ENCODE results near the gene AGTR1.
"Not testable (repeated sequence)": the region's sequence is repeated elsewhere in the genome, so short reads cannot be mapped to it uniquely, and the experiment has no call there.

The AGTR1 gene

DNA sequence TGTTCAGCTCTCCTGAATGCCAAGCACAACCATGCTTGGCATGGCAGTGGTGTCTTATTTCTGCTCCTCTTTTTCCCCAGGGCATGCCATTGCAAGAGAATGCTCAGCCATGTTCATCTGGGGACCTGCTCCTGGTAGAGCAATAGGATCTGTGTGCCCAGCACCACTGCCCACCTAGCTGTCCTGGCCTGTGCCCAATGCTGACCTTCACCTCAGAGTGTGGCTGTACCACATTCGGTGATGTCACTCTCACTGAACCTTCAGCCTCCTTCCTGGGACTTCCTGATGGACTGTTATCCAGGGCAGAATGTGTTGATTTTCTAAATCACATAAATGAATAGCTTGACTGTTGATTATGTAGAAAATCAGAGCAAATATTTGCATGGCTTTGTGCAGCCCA is 42.0 kb downstream of the AGTR1 start:
- Mint-ChIP-seq H3K27me3 (peaks cover 3% of the 10 kb centered on the region), H3K36me3 (no peaks in the 10 kb centered on the region), H3K27ac (no peak overlapping the region), H3K4me3 (no peak overlapping the region), H3K4me1 (no peaks in the 10 kb centered on the region), H3K9me3 (no peaks in the 10 kb centered on the region)

DNA sequence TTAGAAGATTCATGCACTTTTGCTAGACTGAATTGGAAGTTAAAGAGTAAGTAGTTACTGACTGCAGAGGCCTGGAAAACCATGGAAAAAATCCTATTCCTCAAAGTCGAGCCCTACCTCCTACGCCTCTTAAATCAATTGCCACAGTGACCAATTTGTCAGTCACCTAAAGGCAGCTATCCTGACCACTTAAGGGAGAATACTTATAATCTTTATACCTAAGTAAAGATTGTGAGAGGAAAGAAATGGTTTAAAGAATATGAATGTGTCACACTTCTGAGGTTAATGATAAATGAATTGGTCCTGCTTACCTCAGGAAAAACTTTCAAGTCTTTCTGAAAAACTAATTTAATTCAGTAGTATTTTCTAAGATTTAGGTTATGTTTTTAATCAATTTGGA is 42.6 kb downstream of the AGTR1 start:
- Mint-ChIP-seq H3K9me3 (no peaks in the 10 kb centered on the region), H3K4me3 (no peak overlapping the region), H3K36me3 (no peaks in the 10 kb centered on the region), H3K27me3 (peaks cover 3% of the 10 kb centered on the region), H3K27ac (no peak overlapping the region), H3K4me1 (no peaks in the 10 kb centered on the region)

DNA sequence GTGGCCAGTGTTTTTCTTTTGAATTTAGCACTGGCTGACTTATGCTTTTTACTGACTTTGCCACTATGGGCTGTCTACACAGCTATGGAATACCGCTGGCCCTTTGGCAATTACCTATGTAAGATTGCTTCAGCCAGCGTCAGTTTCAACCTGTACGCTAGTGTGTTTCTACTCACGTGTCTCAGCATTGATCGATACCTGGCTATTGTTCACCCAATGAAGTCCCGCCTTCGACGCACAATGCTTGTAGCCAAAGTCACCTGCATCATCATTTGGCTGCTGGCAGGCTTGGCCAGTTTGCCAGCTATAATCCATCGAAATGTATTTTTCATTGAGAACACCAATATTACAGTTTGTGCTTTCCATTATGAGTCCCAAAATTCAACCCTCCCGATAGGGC is 43.5 kb downstream of the AGTR1 start:
- Mint-ChIP-seq H3K36me3 (no peaks in the 10 kb centered on the region), H3K4me3 (no peak overlapping the region), H3K27ac (no peak overlapping the region), H3K4me1 (no peaks in the 10 kb centered on the region), H3K27me3 (no peaks in the 10 kb centered on the region), H3K9me3 (no peaks in the 10 kb centered on the region)

DNA sequence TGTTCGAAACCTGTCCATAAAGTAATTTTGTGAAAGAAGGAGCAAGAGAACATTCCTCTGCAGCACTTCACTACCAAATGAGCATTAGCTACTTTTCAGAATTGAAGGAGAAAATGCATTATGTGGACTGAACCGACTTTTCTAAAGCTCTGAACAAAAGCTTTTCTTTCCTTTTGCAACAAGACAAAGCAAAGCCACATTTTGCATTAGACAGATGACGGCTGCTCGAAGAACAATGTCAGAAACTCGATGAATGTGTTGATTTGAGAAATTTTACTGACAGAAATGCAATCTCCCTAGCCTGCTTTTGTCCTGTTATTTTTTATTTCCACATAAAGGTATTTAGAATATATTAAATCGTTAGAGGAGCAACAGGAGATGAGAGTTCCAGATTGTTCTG is 44.4 kb downstream of the AGTR1 start:
- H3K4me1 Mint-ChIP-seq, result no peaks in the 10 kb centered on the region
- H3K36me3 Mint-ChIP-seq, result no peaks in the 10 kb centered on the region
- H3K9me3 Mint-ChIP-seq, result no peaks in the 10 kb centered on the region
- H3K27ac Mint-ChIP-seq, result no peak overlapping the region
- no peaks in the 10 kb centered on the region for H3K27me3 Mint-ChIP-seq
- H3K4me3 Mint-ChIP-seq, result no peak overlapping the region

DNA sequence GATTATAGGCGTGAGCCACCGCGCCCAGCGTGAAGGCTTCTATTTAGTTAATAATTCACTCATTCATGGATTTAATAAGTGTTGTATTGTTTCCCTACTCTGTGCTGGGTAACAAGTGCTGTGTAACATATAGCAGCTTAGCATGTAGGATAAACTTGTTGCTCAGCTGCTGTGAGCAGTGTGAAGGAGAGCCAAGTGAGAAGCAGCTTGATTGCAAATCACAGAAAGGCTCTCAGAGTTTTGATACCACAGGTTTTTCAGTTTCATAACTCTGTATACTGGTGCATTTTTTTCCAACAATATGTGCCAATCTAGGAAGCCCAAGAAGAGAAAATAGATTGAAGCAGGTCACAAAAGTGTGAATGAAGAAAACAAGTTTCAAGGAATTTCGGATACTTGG is 48.4 kb downstream of the AGTR1 start:
- no peaks in the 10 kb centered on the region for H3K4me1 Mint-ChIP-seq
- no peaks in the 10 kb centered on the region for H3K9me3 Mint-ChIP-seq
- no peaks in the 10 kb centered on the region for H3K36me3 Mint-ChIP-seq
- H3K27ac Mint-ChIP-seq, result no peak overlapping the region
- H3K27me3 Mint-ChIP-seq, result no peaks in the 10 kb centered on the region
- H3K4me3 Mint-ChIP-seq, result no peak overlapping the region

DNA sequence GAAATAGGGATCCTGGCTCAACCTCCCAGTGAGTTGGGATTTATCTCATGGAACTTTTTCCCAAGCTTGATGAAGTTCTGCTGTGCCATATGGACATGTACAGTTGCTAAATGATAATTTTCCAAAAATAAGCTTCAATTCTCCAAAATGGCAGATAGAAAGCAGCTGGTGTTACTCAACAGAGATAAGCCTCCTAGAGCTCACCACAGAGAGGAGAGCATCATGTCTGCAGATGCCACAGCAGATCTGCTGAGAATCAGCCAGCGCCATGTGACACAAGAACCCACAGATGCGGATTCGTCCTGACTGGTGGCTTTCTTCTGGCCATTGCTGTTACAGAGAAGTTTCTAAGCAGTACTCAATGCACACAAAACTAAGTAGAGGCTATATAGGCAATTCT is 50.6 kb downstream of the AGTR1 start:
- Mint-ChIP-seq H3K27me3 (no peaks in the 10 kb centered on the region), H3K9me3 (no peaks in the 10 kb centered on the region), H3K36me3 (no peaks in the 10 kb centered on the region), H3K4me3 (no peak overlapping the region), H3K27ac (no peak overlapping the region), H3K4me1 (no peaks in the 10 kb centered on the region)

DNA sequence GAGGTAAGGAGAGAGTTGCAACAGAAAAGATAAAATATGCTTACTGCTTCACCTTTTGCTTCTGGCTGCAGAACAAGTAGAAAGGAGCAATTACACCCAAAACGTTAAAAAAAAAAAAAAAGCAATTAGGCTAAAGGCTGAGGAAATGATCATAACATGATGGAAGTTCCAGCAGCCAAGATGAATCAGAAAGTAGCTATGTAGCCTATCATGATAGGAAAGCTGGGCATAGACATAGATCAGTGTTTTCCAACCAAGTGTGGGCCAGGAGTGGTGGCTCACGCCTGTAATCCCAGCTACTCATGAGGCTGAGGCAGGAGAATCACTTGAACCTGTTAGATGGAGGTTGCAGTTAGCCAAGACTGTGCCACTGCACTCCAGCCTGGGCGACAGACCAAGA is 52.6 kb downstream of the AGTR1 start:
- Mint-ChIP-seq H3K27me3 (no peaks in the 10 kb centered on the region), H3K4me3 (no peak overlapping the region), H3K9me3 (no peaks in the 10 kb centered on the region), H3K27ac (no peak overlapping the region), H3K36me3 (no peaks in the 10 kb centered on the region), H3K4me1 (no peaks in the 10 kb centered on the region)

DNA sequence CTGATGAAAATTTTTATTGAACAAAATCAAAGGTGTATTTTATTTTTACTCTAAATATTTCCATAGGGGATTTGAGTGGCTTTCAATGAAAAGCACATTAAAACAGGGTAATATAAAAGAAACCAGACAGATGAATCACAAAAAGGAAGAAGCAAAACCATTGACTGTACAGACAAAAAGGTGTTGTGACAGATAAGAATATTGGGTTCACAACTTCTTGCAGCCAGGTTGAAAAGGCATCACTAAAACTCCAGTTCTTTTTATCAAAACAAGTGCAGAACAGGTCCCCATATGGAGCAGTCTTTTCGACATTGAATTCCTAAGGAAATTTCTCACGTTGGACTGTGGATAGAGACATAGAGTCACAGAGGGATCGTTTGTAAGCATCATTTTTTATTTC is 53.8 kb downstream of the AGTR1 start:
- no peak overlapping the region for H3K27ac Mint-ChIP-seq
- no peaks in the 10 kb centered on the region for H3K27me3 Mint-ChIP-seq
- H3K4me1 Mint-ChIP-seq, result no peaks in the 10 kb centered on the region
- no peaks in the 10 kb centered on the region for H3K9me3 Mint-ChIP-seq
- H3K4me3 Mint-ChIP-seq, result no peak overlapping the region
- H3K36me3 Mint-ChIP-seq, result no peaks in the 10 kb centered on the region

DNA sequence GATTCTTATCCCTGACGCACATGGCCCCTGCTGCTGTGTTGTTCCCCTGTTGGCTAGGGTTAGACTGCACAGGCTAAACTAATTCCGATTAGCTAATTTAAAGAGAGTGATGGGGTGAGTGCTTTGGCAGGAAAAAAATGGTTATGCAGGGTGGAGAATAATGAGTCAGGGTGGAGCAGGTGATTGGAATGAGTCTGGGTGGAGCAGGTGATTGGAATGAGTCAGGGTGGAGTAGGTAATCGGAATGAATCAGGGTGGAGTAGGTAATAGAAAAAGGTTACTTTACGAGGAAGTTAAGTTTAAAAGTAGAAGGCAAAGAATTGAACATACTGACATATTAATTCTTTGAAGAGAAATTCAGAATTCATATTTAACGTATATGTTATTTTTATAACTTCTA is 55.7 kb downstream of the AGTR1 start:
- not testable (repeated sequence) for H3K27ac Mint-ChIP-seq, H3K27me3 Mint-ChIP-seq, H3K9me3 Mint-ChIP-seq, H3K4me1 Mint-ChIP-seq, H3K36me3 Mint-ChIP-seq, H3K4me3 Mint-ChIP-seq

DNA sequence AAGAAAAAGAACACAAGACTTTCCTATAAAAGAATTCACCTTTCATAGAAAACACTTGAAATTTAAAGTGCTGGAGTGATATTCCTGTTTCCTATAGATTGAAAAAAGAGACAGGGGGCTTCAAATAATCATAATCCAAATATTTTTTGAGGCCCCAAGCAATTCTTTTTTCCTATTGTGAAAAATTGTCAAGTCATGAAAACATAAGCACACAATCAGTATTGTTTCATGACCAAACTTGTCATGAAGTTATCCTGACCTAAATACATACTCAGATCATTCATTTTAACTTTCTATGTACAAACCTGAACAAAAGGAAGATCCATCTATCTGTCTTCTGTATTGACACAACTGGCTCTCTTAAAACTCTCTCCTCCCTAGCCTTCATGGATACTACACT is 57.9 kb downstream of the AGTR1 start:
- H3K4me3 Mint-ChIP-seq, result no peak overlapping the region
- H3K27me3 Mint-ChIP-seq, result no peaks in the 10 kb centered on the region
- H3K4me1 Mint-ChIP-seq, result no peaks in the 10 kb centered on the region
- no peaks in the 10 kb centered on the region for H3K9me3 Mint-ChIP-seq
- no peaks in the 10 kb centered on the region for H3K36me3 Mint-ChIP-seq
- H3K27ac Mint-ChIP-seq, result no peak overlapping the region

DNA sequence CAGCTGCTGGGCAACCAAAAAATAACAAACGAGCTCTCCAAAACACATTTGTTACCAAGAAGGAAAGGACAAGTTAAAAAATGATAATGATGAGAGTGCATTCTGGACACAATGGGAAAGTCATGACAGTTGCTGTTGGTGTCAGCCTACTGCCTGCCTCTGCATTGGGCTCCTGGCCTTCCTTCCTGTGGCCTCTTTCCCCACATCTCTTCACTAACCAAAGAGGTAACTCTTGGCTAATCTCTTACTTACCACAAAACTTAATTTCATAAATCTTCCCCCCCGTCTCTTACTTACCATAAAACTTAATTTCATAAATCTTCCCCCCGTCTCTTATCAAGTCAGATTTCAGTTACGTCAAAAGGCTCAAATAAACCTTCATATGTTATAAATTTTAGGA is 58.6 kb downstream of the AGTR1 start:
- Mint-ChIP-seq H3K4me1 (no peaks in the 10 kb centered on the region), H3K27me3 (no peaks in the 10 kb centered on the region), H3K27ac (no peak overlapping the region), H3K36me3 (no peaks in the 10 kb centered on the region), H3K4me3 (no peak overlapping the region), H3K9me3 (no peaks in the 10 kb centered on the region)

DNA sequence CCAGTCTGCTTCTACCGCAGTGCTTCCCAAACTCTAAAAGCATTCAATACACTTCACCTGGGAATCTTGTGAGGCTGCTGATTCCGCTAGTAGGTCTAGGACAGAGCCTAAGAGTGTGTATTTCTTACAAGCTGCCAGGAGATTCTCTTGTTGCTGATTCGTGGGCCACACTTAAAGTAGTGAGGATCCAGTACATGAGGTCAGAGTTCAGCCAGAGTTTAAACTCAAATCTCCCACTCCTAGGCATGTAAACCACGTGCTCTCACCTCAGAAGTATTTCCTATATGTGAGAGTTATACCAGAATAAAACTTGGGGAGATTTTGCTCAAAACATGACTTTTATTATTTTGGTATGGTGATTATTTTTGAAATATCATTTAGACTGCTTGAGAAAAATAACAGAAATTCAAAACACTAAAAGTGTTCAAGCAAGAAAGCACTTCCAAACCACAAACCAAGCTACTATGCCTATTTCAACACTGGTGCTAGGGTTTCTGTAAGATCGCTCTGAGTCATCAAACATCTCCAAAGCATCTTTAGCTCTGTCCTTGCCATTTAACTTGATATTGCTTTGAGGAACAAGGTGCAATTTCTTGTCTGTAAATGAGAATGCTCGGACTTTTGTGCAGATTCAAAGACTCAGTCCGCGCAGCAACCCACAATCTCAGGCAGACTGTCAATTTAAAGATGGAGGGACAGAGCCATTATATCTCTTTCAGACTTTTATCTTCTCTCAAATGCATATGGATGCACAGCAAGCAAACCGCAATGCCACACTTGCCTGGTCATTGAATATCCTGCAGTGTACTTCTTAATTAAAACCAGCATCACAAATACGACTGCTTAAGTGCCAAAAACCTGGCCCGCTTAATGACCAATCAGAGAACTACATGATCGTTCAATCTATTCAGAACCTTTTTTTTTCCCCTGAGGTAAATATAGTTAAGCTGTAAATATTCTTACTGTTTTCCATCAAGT is 59.8 kb downstream of the AGTR1 start:
- no peak overlapping the region for H3K4me3 Mint-ChIP-seq
- no peaks in the 10 kb centered on the region for H3K27me3 Mint-ChIP-seq
- no peaks in the 10 kb centered on the region for H3K36me3 Mint-ChIP-seq
- no peaks in the 10 kb centered on the region for H3K4me1 Mint-ChIP-seq
- no peak overlapping the region for H3K27ac Mint-ChIP-seq
- H3K9me3 Mint-ChIP-seq, result no peaks in the 10 kb centered on the region

DNA sequence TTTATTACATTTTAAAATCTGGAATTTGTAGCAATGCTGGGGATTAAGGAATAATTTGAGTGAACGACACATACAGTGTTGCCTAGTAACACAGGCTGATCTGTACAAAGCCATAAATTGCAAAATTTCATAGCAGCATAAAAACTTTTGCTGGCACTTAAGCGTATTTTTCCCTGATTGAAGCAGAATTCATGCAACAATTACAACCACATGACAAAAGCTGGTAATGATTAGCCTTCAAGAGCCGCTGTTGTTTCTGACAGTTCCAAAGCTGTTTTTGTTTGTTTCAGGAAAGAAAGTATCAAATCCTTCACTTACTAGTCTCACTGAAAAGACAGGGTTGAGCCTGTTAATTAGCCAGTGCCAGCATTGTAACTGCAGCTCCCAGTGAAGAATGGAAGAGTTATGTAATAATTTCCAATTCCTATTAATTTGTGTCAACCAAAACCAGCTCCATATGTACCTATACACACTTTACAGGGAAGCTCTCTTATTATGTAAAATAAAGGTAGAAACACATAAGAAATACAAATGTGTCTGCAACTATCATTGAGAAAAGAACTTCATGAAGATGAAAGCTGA is 60.7 kb downstream of the AGTR1 start:
- Mint-ChIP-seq H3K27ac (no peak overlapping the region), H3K9me3 (no peaks in the 10 kb centered on the region), H3K4me1 (no peaks in the 10 kb centered on the region), H3K4me3 (no peak overlapping the region), H3K36me3 (no peaks in the 10 kb centered on the region), H3K27me3 (no peaks in the 10 kb centered on the region)

DNA sequence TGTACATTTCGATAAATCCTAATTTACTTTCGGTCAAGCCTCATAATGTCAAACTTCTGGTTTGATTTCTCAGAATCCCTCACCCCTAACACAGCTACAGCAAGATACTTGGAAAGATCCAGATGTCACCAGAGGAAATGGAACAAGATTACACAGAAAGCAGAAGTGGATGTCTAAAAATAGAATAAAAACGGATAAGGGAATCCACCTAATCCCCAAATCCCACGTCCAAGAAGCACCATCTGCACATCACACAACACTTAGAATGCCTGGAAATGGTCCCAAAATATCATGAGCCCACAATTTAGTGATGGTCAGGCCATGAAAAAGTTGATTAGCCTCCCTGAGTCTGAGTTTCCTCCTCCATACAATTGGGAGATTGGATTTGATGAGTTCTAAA is 61.7 kb downstream of the AGTR1 start:
- Mint-ChIP-seq H3K9me3 (no peaks in the 10 kb centered on the region), H3K36me3 (no peaks in the 10 kb centered on the region), H3K27me3 (no peaks in the 10 kb centered on the region), H3K27ac (no peak overlapping the region), H3K4me1 (no peaks in the 10 kb centered on the region), H3K4me3 (no peak overlapping the region)

DNA sequence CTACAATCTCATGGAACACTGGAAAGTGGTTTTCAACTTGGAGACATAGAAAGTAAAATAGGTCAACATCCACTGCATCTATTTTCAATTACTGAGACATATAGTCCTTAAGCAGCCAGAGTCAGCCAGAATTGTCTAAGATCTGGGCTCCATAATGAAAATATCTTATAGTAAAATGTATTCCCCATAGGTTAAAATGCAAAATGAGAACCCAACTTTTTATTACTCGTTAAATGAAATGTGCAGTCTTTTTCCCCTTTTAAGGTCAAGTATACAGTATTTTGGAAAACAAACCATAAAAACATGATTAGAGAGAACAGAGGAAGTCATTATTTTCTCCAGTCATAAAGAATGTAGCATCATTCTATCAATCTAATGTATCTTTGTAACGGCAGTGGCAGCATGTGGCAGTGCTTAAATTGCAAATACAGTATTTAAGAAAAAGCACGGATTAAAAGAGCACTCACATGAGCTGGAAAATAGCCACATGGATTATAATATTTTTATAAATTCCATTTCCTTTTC is 65.5 kb downstream of the AGTR1 start:
- Mint-ChIP-seq H3K4me3 (no peak overlapping the region), H3K36me3 (no peaks in the 10 kb centered on the region), H3K27me3 (no peaks in the 10 kb centered on the region), H3K4me1 (no peaks in the 10 kb centered on the region), H3K9me3 (no peaks in the 10 kb centered on the region), H3K27ac (no peak overlapping the region)

All from activated naive CD4-positive, alpha-beta T cell treated with anti-CD3 and anti-CD28 coated beads, Interleukin-2, amount 50 U/mL, for 24 hours (primary cell).